IMR-90 (cell line): ENCODE results near the gene GRB10. TPM values are rescaled to one million over a fixed set of nuclear protein-coding genes. Genes with fewer than 3 reads are reported as not detected.

Experiments used
- ATAC-seq: fragments of 200-7000 bp; cut with Tn5 transposase; 2 replicates; pipeline ENCODE4 v1.9.1; 2020; ENCODE audit warnings: low read depth, mild to moderate bottlenecking, moderate library complexity
- BruUV-seq: library from RNA; stranded (reverse); fragments of 400-500 nt; replicated peaks from 2 replicates; lab custom pipeline; 2021; lab: Mats Ljungman, UMichigan
- CTCF ChIA-PET: fragments of 300-600 bp; formaldehyde crosslinking; extraction: SDS; loops from one replicate; lab custom pipeline; 2021; ENCODE audit warnings: antibody characterized with exemption; lab: Yijun Ruan, JAX
- POLR2A ChIA-PET: fragments of 300-600 bp; sonication (Branson Sonifier 250); formaldehyde crosslinking; loops from one replicate; lab custom pipeline; 2022; ENCODE audit warnings: antibody characterized with exemption; ENCODE audit not compliant: unreplicated experiment; lab: Charles Lee
- DNase-seq: peaks from one replicate; pipeline ENCODE4 v3.0.0; 2013
- H2AFZ ChIP-seq: replicated peaks from 2 replicates; pipeline ENCODE3; 2013; ENCODE audit warnings: low read length, mild to moderate bottlenecking; ENCODE audit not compliant: poor library complexity
- H2AK5ac ChIP-seq: 2 replicates; pipeline ENCODE4 v1.6.1; 2013; ENCODE audit warnings: low read depth, low read length, inconsistent platforms
- H2AK9ac ChIP-seq: replicated peaks from 2 replicates; pipeline ENCODE3; 2013; ENCODE audit warnings: mild to moderate bottlenecking, low read depth, low read length, moderate library complexity; ENCODE audit not compliant: poor library complexity
- H2BK120ac ChIP-seq: 2 replicates; pipeline ENCODE4 v1.6.1; 2013; ENCODE audit warnings: low read depth, low read length, inconsistent platforms
- H2BK15ac ChIP-seq: 3 replicates; pipeline ENCODE4 v1.6.1; 2013; ENCODE audit warnings: low read depth, low read length, inconsistent platforms
- H2BK20ac ChIP-seq: 2 replicates; pipeline ENCODE4 v1.6.1; 2013; ENCODE audit warnings: low read depth, mild to moderate bottlenecking, inconsistent platforms, low read length, moderate library complexity
- H2BK5ac ChIP-seq: 2 replicates; pipeline ENCODE4 v1.6.1; 2013; ENCODE audit warnings: mild to moderate bottlenecking, low read depth, low read length, inconsistent platforms; ENCODE audit not compliant: poor library complexity, severe bottlenecking
- H3K14ac ChIP-seq: replicated peaks from 2 replicates; pipeline ENCODE4 v1.6.1; 2013; ENCODE audit warnings: low read depth, low read length, inconsistent platforms
- H3K18ac ChIP-seq: 2 replicates; pipeline ENCODE4 v1.6.1; 2013; ENCODE audit warnings: low read depth, low read length, control low read depth
- H3K23ac ChIP-seq: 2 replicates; pipeline ENCODE4 v1.6.1; 2013; ENCODE audit warnings: low read depth, low read length, inconsistent platforms
- H3K27ac ChIP-seq: 2 replicates; pipeline ENCODE4 v1.5.1; 2013; ENCODE audit warnings: mild to moderate bottlenecking, control low read depth, low read length; ENCODE audit not compliant: insufficient read depth
- H3K27me3 ChIP-seq: 2 replicates; pipeline ENCODE4 v1.6.1; 2013; ENCODE audit warnings: low read length; ENCODE audit not compliant: control insufficient read depth, insufficient read depth
- H3K36me3 ChIP-seq: 2 replicates; pipeline ENCODE4 v1.6.1; 2013; ENCODE audit warnings: low read length, mixed read lengths; ENCODE audit not compliant: control insufficient read depth, insufficient read depth
- H3K4ac ChIP-seq: 2 replicates; pipeline ENCODE4 v1.6.1; 2013; ENCODE audit warnings: low read depth, low read length, inconsistent platforms
- H3K4me1 ChIP-seq: 2 replicates; pipeline ENCODE4 v1.6.1; 2013; ENCODE audit warnings: low read length, mixed read lengths; ENCODE audit not compliant: control insufficient read depth, insufficient read depth
- H3K4me2 ChIP-seq: 2 replicates; pipeline ENCODE4 v1.6.1; 2013; ENCODE audit warnings: low read depth, mild to moderate bottlenecking, control low read depth, low read length, moderate library complexity
- H3K4me3 ChIP-seq: 2 replicates; pipeline ENCODE4 v1.5.1; 2013; ENCODE audit warnings: low read depth, mild to moderate bottlenecking, control low read depth, low read length, moderate library complexity; ENCODE audit not compliant: insufficient read depth
- H3K56ac ChIP-seq: 2 replicates; pipeline ENCODE4 v1.6.1; 2013; ENCODE audit warnings: low read length, inconsistent platforms; ENCODE audit not compliant: insufficient read depth; ENCODE audit errors: extremely low read depth
- H3K79me1 ChIP-seq, 2 experiments: 2 replicates each; pipeline ENCODE4 v1.6.1; 2013; ENCODE audit warnings: low read length in 2 of 2, inconsistent platforms in 1 of 2, low read depth in 1 of 2
- H3K9ac ChIP-seq: 2 replicates; pipeline ENCODE4 v1.6.1; 2013; ENCODE audit warnings: low read depth, low read length, control low read depth
- H3K9me1 ChIP-seq: 2 replicates; pipeline ENCODE4 v1.6.1; 2013; ENCODE audit warnings: low read length, inconsistent platforms; ENCODE audit not compliant: insufficient read depth
- H3K9me3 ChIP-seq: 2 replicates; pipeline ENCODE4 v1.6.1; 2013; ENCODE audit warnings: low read length; ENCODE audit not compliant: control insufficient read depth, insufficient read depth
- H4K20me1 ChIP-seq: 2 replicates; pipeline ENCODE4 v1.6.1; 2013; ENCODE audit warnings: low read length, inconsistent platforms; ENCODE audit not compliant: insufficient read depth
- H4K5ac ChIP-seq: 2 replicates; pipeline ENCODE4 v1.6.1; 2013; ENCODE audit warnings: mild to moderate bottlenecking, low read depth, low read length, control low read depth
- H4K8ac ChIP-seq, 2 experiments: 2 replicates each; pipeline ENCODE4 v1.6.1; 2013; ENCODE audit warnings: low read depth in 2 of 2, low read length in 2 of 2, control low read depth in 1 of 2, inconsistent platforms in 1 of 2
- H4K91ac ChIP-seq: 2 replicates; pipeline ENCODE4 v1.6.1; 2013; ENCODE audit warnings: low read depth, low read length, inconsistent platforms; ENCODE audit not compliant: insufficient read depth
- BHLHE40 ChIP-seq: fragments of 150-350 bp; IDR thresholded peaks from 2 replicates; pipeline ENCODE4 v1.6.1; 2016; ENCODE audit warnings: mild to moderate bottlenecking, low read depth, low read length
- RAD21 ChIP-seq: IDR thresholded peaks from 2 replicates; pipeline ENCODE4 v1.6.1; 2012; ENCODE audit warnings: low read length, improper control_type of control experiment
- WGBS, 2 experiments: methylation state at CpG; one replicate each; pipeline versions ENCODE4 v1.1.5 to v1.1.7; 2013; ENCODE audit warnings: missing lambda C conversion rate in 2 of 2; ENCODE audit not compliant: insufficient read length in 1 of 2; ENCODE audit errors: extremely low coverage in 2 of 2; 5-methylcytosine and 5-hydroxymethylcytosine counted together
- dilution Hi-C: fragments of 300-500 bp; cut with HindIII; formaldehyde crosslinking; loops from one replicate; pipeline ENCODE4 v1.14.3; 2018; ENCODE audit warnings: low sequenced_read_pairs; ENCODE audit not compliant: unreplicated experiment
- in situ Hi-C: fragments of 300-500 bp; cut with MboI; formaldehyde crosslinking; loops from 3 replicates; pipeline ENCODE4 v1.14.3; 2019; ENCODE audit warnings: low sequenced_read_pairs, inconsistent platforms, mixed read lengths
- intact Hi-C: fragments of 100-400 bp; cut with micrococcal nuclease; formaldehyde crosslinking; loops from 2 replicates; pipeline ENCODE4 v1.10.0; 2022
- polyA plus RNA-seq, 3 experiments: library from polyadenylated mRNA; depleted of rRNA; stranded (reverse); fragments of >200 nt; gene quantifications; 2 replicates each; pipeline ENCODE4 v1.2.3, GENCODE V29; 2012; ENCODE audit warnings: low replicate concordance in 1 of 3
- total RNA-seq: library from RNA; depleted of rRNA; stranded (reverse); fragments of >200 nt; gene quantifications from 2 replicates; pipeline ENCODE4 v1.2.3, GENCODE V29; 2012

Gene GRB10
- total and polyA plus RNA-seq, 2 of the 4 experiments (the other 2 are of a cell fraction), result 6.3 to 15.1 TPM

DNA sequence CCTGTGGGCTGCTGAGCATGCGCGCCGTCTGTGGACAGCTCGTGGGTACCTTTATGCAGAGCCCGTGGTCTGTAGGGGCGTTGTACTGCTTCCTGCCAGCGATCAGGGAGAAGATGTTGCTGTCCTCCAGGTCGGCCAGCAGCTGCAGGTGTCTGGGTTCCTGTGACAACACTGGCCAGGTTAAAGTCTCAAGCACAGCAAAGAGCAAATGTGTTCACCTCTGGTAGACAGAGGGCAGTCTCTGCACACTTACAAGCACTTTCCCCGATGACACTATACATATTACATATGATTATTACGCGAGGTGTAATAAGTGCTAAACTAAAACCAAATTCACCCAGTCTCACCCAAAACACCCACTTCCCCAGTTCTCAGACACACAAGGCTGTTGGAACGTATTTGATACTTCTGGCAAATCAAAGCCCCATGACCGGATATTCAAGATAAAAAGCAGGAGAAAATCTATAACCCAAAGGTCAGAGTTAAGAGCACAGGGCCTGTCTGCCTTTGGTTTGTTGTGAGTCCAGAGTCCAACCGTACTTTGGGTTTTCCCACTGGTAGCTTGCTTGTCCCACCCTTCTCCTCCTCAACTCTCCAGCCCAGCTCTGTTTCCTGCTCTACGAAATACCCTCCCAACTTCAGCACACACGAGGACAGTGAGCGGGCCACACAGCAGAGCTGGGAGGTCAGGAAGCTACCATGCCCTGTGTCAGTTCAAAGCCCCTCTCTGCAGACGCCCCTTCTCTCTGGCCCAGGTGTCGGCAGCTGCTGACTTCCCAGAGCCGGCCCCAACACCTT is 167.8 kb downstream of the GRB10 start:
- Histone ChIP-seq H2BK15ac (no peak overlapping the region), H2AK9ac (no peak overlapping the region), H2BK20ac (no peak overlapping the region), H3K18ac (no peak overlapping the region), H3K9me1 (peaks cover 4% of the 10 kb centered on the region; the same call in 1 of the 2 replicates), H4K5ac (no peak overlapping the region), H2AK5ac (no peak overlapping the region), H2BK5ac (no peak overlapping the region), H3K14ac (no peak overlapping the region), H4K91ac (no peak overlapping the region), H3K9ac (no peak overlapping the region), H3K36me3 (peaks cover 33% of the 10 kb centered on the region), H3K23ac (no peak overlapping the region), H3K27ac (no peak overlapping the region), H3K4me1 (no peaks in the 10 kb centered on the region), H3K4me2 (no peak overlapping the region), H3K79me1 (peaks cover 0 to 4% of the 10 kb centered on the region in 2 experiments; a peak in 1 of 4 replicates), H3K27me3 (no peaks in the 10 kb centered on the region), H3K4ac (no peak overlapping the region), H2AFZ (no peak overlapping the region), H4K20me1 (no peaks in the 10 kb centered on the region), H3K9me3 (no peaks in the 10 kb centered on the region), H2BK120ac (no peak overlapping the region), H3K4me3 (no peak overlapping the region), H4K8ac (no peak overlapping the region), H3K56ac (no peak overlapping the region)
- DNase-seq, result no peak
- no peak for TF ChIP-seq BHLHE40
- TF ChIP-seq RAD21, result peak; percentile 14; the same call in 1 of the 2 replicates
- no TSS peak for BruUV-seq
- ATAC-seq, result no peak
- 87% methylated on average over 11 of the region's 20 CpGs; no CpG with 5 or more reads in 1 of the 2 experiments for WGBS, 2 experiments
- intact Hi-C loops, result no loop called here
- in situ Hi-C loops, result no loop called here
- dilution Hi-C loops, result no loop called here
- ChIA-PET POLR2A (no interaction called here), CTCF (interaction anchor here (0.6 to 1.4 kb wide), 2 partner anchors 526 to 546 kb away, joined by 3 to 4 read pairs; no protein-coding TSS in a partner anchor)
